NCI-H1694 (cell line): ENCODE results near the gene CFL2.
A peak's percentile ranks its signal among the peaks of the same experiment; 100 is the strongest.
"Not testable (repeated sequence)": the region's sequence is repeated elsewhere in the genome, so short reads cannot be mapped to it uniquely, and the experiment has no call there.

Experiments used
- DNase-seq: peaks from one replicate; lab custom pipeline; 2025; lab: John Stamatoyannopoulos, UW

Gene CFL2

DNA sequence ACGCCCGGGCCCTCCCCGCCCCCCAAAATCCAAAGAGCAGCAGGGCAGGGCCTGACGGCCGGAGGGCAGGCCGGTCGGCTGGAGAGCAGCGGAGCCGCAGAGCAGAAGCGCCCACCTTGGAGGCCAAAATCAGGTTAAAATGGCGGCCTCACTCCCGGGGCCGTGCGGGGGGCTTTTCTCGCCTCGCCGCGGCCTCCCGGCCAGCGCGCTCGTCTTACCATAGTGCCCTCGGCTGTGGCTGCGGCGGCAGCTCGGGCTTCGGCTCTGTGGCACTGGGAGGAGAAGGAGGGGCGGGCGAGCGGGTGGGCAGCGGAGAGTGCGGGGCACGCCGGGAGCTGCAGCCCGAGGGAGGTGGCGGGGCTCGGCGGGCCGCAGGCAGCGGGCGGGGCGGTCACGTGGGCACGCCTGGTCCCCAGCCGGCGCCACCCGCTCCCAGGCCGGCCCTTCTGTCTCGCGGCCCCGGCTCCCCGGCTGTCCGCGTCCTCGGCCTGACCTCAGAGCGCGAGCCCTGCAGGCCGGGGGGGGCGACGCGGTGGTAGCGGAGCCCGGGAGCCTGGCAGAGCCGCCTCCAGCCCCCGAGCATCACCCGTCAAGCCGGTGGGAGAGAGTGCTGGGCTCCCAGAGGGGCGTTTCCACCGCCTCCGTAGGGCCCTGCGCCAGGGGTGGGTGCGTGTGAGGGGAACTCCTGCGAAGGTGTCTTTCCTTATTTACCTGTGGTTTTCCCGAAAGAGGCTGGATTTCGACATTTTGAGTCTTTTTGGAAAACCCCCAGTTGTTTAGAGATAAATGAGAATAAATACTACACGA, at the start of gene CFL2:
TSS of gene CFL2 (minus strand) at position 274 of the 807 bp plus-strand sequence. CDS start at position 221, 53 bp downstream.
- peak; percentile 44 for DNase-seq

DNA sequence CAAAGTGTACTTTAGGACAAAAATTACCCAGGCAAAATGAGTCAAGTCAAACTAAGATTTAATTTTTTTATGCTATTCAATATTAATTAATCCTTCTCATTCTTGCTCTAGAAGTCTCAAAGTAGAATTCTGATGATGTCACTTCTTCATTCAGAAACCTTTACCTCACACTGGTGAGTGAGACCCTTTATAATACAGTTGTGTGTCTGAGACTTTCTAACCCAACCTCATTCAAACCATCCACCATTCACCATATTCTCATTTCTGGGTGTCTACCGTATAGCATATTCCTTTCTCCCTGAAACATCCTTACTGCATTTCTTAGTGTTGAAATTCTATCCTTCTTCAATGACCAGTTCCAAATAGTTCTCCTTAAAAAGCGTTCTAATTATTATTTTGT, 40.8 kb upstream of the CFL2 start:
- no peak for DNase-seq

DNA sequence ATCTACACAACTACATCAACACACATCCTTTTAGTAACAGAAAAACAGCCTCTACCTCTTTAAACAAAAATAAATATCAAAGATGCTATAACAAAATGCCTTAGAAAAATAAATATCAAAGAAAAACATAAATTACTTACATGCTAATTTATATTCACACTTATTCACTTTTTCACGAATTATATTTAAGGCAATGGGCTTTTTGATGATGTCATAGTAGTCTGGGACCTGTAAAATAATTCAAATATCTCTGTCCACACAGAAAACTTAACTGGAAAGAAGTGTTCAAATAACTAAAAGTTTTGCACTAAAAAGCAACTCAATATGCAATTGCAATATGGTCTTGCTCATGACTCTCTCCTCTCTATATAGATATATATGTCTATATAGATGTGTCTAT, 40.3 kb upstream of the CFL2 start:
- DNase-seq: no peak

DNA sequence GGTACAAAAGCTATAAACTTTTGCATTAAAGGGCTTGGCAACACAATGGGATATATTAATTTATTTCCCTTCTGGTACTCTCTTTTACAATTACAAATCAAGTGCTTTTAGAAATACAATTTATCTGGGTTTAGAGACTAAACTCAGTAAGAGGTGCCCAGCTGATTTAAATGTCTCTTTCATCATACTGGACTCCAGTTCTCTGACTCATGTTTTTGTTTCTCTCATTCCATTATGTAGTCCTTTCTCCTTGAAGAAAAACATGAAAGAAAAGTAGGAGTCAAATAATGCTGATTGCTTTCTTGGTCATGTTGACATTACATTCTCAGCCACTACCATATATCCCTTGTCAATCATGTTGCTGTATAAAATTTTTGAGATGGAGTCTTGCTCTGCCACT, 36.3 kb upstream of the CFL2 start:
- DNase-seq: no peak

DNA sequence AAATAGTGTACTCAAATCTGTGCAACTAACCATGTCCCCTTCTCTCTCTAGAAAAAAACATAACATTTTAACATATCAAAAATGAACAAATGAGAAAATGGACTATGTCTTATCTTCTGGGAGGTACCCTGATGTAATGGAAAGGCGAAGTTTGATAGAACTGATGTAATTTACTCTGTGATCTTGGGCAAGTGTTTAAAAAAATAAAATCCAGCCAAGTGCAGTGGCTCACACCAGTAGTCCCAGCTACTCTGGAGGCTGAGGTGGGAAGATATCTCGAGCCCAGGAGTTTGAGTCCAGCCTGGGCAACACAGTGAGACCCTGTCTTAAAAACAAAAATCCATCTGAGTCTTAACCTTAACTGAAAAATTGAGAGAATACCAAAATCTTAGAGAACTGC, 35.8 kb upstream of the CFL2 start:
- no peak for DNase-seq

DNA sequence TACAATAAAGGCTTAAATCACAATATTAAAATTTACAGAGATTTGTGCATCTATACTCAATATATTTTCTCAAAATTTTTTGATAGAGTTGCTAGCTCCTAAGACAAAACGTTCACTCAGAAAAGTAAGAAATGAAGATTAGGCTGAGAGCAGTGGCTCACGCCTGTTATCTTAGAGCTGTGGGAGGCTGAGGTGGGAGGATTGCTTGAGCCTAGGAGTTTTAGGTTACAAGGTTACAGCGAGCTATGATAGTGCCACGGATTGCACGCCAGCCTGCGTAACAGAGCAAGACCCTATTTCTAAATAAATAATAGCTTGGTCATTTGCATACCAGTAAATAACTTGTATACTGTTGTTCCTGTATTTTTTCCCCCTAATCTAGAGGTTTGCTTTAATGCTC, 35.0 kb upstream of the CFL2 start:
- no peak for DNase-seq

DNA sequence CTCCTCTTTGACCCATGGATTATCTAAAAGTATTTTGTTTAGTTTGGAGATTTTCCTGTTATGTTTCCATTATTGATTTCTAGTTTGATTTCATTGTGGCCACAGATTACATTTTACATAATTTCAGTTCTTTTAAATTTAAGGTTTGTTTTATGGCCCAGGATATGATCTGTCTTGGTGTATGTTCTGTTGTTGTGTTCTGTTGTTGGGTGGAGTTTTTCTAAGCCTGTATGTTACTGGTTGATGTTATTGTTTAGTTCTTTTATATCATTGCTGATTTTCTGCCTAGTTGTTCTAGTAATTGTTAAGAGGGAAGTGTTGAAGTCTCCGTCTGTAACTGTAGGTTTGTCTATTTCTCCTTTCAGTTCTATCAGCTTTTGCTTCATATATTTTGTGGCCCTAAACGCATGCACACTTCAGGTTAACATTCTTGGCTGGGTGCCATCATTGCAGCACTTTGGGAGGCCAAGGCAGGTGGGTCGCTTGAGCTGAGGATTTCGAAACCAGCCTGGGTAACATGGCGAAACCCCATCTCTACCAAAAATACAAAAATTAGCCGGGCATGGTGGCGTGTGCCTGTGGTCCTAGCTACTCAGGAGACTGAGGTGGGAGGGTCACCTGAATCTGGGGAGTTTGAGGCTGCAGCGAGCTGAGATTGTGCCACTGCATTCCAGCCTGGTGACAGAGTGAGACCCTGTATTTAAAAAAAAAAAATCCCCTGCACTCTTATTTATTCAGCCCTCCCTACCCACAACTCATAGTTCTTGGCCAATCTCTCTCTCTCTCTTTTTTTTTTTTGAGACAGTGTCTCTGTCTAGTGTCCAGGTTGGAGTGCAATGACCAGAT, 28.1 kb upstream of the CFL2 start:
- DNase-seq: no peak

DNA sequence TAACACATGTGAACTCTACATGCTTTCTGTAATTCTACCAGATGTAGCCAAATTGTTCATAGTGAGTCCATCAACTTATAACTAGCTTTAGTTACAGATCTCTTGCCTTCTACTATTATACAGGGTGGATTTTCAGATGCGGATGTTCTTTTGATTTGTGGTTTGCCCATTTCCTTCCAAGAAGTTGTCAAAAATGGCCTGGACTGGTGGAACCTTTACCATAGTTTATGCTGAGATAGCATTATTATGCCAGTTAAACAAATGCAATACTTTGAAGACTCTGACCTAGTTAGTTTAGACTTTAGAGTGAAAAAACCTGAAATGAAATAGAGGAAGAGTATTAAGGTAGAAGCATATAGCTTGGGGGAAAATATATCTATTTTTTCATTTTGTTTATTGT, 27.4 kb upstream of the CFL2 start:
- no peak for DNase-seq

DNA sequence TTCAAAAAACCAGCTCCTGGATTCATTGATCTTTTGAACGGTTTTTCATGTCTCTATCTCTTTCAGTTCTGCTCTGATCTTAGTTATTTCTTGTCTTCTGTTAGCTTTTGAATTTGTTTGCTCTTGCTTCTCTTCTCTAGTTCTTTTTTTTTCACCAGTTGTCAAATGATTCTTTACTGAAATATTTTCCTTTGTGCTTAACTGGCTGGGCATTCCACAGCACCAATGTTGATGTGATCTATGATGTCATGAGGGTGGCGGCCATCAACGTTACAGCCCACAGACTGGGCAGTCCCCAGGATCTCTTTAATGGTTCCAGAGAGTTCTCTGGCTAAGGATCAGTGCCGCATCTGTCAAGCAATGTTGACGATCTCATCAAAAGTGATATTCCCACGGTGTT, 25.7 kb upstream of the CFL2 start:
- DNase-seq: not testable (repeated sequence)

DNA sequence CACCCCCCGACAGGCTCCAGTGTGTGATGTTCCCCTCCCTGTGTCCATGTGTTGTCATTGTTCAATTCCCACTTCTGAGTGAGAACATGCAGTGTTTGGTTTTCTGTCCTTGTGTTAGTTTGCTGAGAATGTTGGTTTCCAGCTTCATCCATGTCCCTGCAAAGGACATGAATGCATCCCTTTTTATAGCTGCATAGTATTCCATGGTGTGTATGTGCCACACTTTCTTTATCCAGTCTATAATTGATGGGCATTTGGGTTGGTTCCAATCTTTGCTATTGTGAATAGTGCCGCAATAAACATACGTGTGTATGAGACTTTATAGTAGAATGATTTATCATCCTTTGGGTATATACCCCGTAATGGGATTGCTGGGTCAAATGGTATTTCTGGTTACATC, 22.7 kb upstream of the CFL2 start:
- not testable (repeated sequence) for DNase-seq

DNA sequence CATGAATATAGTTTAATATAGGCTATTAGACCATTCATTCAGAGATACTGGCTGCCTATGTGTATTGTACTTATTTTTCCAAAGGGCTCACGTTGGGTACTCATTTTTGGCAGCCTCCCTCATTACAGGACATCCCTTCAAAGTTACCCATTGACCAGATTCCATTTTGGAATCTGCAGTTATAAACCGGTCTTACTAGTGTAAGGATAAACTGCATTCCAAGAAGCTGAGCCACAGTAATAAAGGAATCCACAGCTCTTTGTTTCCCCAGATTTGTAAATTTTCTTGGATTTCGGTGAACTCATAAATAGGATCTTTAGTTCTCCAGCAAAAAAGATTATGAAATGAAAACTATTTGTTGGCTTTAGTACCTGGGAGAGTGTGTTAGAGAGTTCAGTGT, 18.9 kb upstream of the CFL2 start:
- no peak for DNase-seq

DNA sequence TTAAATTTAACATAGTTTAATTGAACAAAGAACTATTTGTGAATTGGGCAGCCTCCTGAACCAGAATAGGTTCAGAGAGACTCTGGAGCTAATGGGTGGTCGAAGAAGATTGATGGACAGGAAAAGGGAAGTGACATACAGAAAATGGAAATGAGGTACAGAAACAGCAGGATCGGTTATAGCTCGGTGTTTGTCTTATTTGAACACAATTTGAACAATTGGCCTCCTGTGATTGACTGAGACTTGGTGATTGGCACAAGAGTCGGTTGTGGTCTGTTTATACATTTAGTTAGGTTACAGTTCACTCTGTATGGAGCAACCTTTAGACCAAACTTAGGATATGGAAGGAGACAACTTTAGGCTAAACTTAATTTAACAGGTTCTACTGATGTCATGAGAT, 18.4 kb upstream of the CFL2 start:
- DNase-seq: no peak

DNA sequence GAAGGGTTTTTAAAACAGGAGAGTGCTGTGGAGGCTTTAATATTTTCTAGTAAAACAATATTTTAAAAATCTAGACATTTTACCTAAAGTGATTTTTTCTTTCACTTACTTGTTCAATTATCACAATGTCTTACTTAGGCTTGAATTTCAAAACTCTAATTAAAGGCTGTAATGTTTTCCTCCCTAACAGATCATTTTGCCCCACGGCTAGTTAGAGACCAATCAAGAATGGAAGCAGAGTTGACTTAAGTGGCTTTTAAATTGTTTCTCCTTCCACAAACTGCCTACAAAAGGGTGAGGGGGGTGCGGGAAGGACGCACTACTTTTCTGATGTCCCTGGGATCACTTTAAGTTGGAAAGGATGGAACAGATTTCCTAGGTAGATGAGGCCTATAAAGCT, 9.5 kb upstream of the CFL2 start:
- DNase-seq: no peak

DNA sequence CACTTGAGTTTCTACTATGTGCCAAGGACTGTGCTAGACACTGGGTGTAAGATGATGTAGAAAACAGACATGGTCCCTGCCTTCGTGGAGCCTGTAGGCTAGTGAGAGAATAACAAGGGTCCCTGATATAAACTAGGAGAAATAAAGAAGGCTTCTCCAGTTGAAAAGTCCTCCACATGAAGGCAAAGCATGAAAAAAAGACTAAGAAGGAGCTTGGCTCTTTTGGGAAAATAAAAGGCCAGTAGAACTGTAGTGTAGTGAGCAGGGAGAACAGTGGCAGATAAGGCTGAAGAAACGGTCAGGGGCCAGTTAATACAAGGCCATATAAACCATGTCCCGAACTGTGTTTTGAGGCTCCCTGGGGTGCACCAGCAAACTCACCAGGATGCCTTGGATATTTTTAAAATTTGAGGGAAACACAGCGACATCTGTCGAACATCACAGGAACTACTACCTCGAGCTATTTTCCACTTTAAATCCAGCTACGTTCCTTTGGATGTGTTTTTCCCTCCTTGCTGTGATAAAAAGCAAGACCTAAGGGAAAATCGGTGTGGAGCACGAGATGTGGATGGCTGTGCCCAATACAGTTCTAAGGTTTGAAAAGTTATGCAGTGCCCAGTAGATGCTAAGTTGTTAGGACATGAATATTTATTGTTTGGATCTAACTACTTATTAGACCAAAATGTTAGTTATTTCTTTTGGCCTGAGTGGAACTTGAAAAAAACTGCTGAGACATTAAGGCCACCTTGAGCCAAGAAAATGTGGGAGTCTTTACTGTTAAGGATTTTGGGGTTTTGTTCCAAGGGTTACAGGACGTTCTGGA, 8.5 kb upstream of the CFL2 start:
- DNase-seq: peak; percentile 66

DNA sequence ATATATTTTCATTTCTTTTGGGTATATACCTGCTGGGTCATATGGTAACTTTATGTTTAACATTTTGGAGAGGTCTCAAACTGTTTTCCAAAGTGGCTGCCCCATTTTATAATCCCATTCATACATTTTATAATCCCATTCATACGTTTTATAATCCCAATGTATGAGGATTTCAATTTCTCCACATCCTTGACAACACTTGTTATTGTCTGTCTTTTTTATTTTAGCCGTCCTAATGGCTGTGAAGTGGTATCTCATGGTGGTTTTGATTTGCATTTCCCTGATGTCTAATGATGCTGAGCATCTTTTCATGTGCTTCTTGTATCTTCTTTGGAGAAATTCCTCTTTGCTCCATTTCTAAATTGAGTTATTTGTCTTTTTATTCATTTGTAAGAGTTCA, 6.7 kb upstream of the CFL2 start:
- DNase-seq: no peak

DNA sequence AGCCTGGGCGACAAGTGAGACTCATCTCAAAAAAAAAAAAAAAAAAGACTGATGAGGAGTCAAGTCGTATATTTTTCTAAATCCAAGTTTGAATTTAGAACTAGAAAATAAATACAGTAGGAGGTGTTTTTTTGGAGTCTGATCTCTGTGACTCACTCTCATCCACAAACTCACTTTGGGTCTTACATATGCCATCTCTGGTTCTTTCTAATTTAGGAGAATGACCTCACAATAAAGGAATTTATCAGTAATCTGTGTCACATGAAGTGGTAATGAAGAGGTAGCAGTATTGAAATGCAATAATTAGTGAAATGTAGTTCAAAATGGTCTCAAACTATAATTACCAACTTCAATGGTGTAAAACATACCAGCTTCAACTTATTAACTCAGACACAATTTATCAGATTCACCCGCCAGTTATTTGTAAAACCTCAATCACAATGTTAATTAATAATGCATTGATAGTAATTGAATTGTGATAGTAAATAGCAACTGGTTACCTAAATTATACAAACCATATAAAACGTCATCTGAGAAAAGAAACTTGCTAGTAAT, 4.4 kb upstream of the CFL2 start:
- DNase-seq: no peak

DNA sequence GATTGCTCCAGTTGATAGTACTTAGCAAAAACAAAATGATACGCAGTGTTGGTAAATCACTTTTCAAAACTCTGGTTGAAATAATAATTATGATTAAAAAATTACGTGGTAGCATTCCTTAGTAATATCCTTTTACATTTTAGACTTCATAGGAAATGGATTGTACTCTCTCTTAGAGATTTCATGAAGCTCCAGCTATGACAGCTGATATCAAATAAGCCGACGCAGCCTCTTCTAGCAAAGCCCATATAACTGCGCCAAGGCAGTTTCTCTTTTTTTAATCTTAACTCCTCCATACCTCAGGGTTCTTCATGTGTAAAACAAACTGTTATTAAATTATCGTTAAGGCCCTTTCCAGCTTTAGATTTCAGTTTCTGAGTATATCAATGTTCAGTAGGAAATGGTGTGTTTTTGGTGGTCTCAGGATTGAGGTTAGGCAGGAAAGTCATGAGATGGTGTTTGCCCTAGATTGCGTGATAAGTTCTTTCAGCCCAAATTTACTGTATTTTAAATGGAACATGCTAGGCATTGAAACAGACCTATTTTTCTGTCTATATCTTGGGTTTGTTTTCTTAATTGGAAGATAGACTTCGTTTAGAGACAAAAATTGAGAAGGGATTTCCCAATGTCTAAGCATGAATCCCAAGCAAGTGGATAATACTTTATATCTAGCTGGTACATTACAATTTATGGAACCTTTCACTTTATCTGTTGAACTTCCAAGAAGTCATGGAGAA, 902 bp upstream of the CFL2 start:
- no peak for DNase-seq

DNA sequence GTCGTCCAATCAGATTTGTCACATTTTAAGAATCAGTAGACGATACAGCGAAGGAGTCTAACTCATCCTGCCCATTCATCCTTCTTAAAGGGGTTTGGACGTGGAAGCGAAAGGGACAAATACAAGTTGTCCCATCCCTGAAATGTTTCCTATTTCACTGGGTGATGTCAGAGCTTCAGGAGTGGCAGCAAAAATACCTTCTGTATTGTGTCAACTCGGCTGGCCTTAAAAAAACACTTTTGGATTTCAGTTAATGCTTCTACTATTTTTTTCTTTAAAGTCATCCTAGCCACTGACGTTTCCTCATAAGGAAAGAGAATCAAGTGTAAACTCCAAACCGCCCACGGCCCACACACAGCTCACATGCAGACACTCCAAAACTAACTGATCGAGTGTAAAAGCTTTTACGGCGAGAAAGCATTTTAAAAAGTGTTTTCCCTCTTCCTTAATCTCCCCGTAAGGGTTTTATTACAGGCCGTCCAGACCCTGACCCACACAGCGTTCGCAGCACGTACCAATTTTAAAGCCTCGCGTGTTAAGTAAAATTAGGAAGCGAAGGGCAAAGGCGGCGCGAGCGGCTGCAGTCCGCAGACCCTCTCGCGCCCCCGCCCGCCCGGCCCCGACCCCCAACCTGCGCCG, 593 bp downstream of the CFL2 start:
- DNase-seq: no peak

DNA sequence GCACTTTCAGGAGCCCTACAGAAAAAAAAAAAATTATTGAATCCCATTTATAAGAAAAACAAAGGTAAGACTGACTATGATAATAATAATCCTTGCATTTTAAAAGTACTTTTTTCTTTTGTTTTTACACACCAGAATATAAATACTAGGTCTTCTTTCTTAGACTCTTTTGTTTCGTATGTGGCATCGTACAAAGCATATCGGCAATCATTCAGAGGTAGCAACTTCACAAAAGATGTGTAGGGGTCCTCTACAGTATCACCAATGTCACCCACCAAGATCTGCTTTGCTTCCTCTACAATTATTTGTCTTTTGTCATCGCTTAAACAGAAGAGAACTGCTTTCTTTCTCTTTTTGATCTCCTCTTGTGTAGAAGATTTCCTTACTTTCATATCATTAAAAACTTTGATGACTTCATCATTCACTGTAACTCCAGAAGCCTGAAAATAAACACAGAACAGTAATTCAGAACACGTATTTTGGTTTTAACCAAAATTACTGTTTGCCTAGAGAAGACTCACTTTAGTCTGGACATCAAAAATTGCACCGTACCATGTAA, 1.2 kb downstream of the CFL2 start:
- DNase-seq: no peak
